GM19463 (cell line): Measurements from ENCODE around the gene AMOTL2.
A peak's percentile ranks its signal among the peaks of the same experiment; 100 is the strongest.

ENCODE experiments used
- ATAC-seq: cut with Tn5 transposase; IDR thresholded peaks from one replicate; pipeline ENCODE4 v1.9.1; 2021; ENCODE audit warnings: mild to moderate bottlenecking, moderate library complexity; ENCODE audit not compliant: unreplicated experiment

Gene AMOTL2

GRCh38 chr3:134318166-134318565 lies 56.1 kb downstream of the AMOTL2 start:
- no peak for ATAC-seq

GRCh38 chr3:134317106-134317947 lies 56.9 kb downstream of the AMOTL2 start:
- no peak for ATAC-seq

DNA sequence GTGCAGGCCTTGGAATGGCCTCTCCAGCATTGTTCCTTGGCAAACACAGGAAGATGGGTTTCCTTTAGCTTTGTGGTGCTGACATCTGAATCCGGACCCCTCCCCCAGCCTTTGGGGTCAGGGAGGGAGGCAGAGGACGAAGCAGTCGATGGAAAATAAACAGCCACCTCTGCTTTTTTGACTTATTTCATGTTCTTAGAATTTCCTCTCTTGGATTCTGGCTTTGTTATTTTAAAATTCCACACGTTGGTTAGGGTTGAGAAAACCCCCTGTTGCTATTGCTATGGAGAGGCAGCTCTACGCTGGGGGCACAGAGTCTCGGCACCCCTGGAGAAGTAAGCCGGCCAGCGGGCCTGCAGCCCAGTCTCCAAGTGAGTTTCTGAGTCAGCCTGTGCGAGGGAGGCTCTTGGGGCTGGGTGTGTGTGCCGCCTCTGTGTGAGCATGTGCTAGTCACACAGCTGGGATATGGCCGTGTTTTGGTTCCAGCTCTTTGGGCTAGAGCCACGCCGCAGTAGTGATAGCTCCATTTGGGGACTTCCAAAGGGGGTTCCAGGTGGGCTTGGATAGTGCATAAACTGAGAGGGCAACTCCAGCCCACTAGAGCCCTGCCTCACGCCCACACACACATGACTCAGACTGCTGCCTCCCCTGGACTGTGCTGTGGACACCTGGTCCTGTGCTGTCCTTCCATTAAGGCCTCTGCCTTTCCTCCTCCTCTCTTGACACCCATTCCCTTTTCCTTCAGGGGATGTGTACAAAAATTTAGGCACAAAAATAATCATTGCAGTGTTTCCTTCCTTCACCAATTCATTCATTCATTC lies 58.8 kb downstream of the AMOTL2 start:
- ATAC-seq, result no peak

GRCh38 chr3:134314588-134315285 lies 59.5 kb downstream of the AMOTL2 start:
- ATAC-seq, result no peak

- no peak for ATAC-seq
Observed at GRCh38 chr3:134313847-134314587, 60.2 kb downstream of the AMOTL2 start.

DNA sequence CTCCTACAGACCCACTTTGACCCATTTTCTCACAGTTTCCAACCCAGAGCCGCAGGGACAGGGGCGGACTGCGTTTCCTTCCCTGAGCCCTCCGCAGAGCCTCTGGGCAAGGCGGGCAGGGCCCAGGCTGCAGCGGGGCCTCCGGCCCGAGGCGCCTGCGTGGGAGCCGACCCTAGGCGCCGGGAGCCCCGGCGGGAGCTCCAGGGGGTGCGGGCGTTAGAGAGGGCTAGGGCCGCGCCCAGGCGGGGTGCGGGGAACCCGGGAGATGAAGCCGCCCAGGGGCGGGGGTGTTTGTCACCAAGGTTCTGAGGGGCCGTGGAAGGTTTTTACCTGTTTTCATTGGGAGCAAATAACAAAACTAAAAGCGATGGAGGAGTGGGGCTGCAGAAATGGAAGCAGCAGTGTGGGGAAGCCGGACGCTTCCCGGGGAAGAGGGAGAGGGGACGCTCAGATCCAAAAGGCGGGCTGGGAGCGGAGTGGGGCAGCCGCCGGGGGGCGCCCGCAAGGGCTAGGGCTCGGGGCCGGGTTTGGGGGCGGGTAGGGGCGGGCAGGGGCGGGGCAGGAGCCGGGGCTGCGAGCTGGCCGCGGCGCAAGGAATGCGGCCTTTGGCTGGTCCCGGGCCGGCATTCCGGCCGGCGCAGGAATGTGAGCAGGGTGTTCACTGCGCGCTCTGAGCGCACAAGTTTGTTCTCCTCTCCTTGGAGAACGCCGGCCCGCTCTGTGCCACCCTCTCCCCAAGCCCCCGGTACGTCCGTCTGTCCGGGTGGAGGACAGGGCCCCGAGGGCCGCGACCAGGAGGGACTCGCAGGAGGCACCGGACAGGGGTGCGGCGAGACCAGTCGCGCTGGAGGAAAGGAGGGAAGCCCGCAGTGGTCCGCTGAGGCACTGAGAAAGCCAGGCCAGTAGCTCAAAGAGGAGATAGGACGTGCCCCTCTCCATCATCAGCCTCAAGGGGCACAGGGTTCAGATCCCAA lies 61.1 kb downstream of the AMOTL2 start:
- ATAC-seq, result peak; percentile 11

DNA sequence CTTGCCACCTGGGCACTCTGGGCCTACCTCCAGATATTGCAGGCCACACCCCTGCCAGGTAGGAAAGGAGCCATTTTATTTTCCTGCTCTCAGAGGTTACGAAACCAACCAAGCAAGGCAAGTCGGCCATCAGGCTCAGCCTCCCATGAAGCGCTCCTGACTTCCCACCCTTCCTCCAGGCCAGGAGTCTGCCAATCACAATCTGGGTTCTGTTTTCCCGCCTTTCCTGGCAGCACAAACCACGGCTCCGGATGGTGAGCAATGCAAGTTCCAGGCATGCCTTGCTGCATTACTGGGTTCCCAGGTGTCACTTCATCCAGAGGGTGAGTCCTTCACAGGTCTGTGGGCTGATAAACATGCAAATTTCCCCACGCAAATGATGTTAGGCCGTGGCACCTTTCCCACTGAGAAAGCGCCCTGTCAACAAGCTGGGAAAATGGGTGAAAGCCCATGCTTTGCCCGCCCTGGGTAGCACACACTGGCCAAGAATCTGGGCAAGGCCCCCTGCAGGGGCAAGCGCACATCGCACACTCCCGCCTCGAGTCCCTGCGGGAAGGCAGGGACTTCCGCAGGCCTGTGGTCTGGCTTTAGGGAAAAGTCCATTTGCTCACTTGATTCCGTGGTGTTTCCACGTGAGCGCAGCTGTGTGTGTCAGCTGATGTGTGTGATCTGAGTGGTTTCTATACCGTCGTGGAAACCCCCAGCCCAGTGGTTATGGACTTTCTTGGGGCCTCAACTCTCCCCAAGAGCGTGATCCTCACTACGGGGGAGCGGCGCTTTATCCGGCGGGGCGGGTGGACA lies 62.0 kb downstream of the AMOTL2 start:
- ATAC-seq, result peak; percentile 42

DNA sequence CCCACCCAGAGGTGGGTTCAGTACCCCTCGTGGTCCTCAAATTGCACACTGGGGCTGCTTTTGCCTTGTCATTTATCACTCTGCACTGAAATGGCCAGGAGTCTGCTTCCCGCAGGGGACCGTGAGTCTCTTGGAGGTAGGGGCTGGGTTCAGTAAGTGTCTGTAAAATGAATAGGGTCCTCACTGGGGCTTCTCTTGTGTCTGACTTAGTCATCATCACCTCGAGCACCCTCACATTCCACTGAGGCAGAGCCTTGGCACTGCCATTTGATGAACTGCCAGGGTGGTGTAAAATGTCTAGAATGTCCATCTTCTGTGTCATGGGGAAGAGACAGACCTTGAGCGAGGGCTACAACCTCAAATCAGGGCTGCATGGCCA lies 62.6 kb downstream of the AMOTL2 start:
- ATAC-seq, result no peak

- ATAC-seq, result no peak
Observed at GRCh38 chr3:134311265-134311664, 63.0 kb downstream of the AMOTL2 start.

GRCh38 chr3:134309987-134310700 lies 64.1 kb downstream of the AMOTL2 start:
- no peak for ATAC-seq

GRCh38 chr3:134308350-134308891 lies 65.8 kb downstream of the AMOTL2 start:
- ATAC-seq, result peak; percentile 47

GRCh38 chr3:134307425-134307824 lies 66.8 kb downstream of the AMOTL2 start:
- ATAC-seq, result no peak

DNA sequence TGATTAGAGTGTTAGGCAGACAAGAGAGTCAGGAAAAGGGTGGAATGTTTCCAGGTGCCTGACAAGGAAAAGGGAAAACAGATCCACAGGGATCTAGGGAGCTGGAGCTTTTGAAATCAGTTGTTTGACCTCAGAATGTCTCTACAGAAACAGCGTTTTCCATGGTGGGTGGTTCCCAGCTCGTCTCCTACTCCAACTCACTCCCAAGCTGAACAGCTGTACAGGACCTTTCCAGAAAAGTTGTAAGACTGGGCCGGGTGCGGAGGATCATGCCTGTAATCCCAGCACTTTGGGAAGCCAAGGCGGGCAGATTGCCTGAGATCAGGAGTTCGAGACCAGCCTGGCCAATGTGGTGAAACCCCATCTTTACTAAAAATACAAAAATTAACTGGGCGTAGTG lies 67.9 kb downstream of the AMOTL2 start:
- ATAC-seq, result no peak
